ENCODE data around the gene EEFSEC. TPM values are rescaled to one million over a fixed set of nuclear protein-coding genes. Genes with fewer than 3 reads are reported as not detected.

EEFSEC gene
- total and polyA plus RNA-seq, 2 of the 4 experiments (the other 2 are of a cell fraction) = 4.5 to 9.3 TPM

DNA sequence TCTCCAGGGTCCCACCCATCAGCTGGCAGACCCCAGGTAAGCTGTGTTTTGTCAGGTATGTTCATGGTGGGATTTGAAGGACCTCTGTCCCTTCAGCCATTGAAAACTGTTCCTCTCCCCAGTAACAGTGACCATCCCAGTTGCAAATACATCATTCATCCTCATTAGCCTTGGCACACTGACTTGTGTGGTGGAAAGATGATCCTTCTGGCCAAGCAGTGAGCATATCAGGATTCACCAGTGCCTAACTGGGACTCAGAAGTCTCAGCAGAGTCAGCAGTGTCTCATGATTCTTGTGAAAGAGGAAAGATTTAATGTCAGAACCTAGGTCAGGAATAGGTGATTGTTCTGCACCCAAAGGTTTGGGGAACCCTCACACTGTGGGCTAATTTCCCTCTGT, 223.2 kb downstream of the EEFSEC start:
- H3K9me1 ChIP-seq (ENCODE audit: insufficient read depth, low read length) = peaks cover 20% of the 10 kb centered on the region
- no peak overlapping the region for H4K91ac ChIP-seq (ENCODE audit: insufficient read depth, low read depth, low read length)
- H2BK15ac ChIP-seq (ENCODE audit: low read depth, low read length) = no peak overlapping the region
- H4K20me1 ChIP-seq (ENCODE audit: insufficient read depth, low read length) = peaks cover 20% of the 10 kb centered on the region
- no peak overlapping the region for H2AK5ac ChIP-seq (ENCODE audit: low read depth, low read length)
- no peak overlapping the region for H4K8ac ChIP-seq (ENCODE audit: low read depth in 2 of 2, low read length in 2 of 2)
- H3K36me3 ChIP-seq (ENCODE audit: control insufficient read depth, insufficient read depth, low read length) = no peaks in the 10 kb centered on the region
- H3K4me3 ChIP-seq (ENCODE audit: insufficient read depth, low read depth, low read length) = no peak overlapping the region
- no peak overlapping the region for H2BK120ac ChIP-seq (ENCODE audit: low read depth, low read length)
- no peak overlapping the region for H2BK5ac ChIP-seq (ENCODE audit: low read depth, low read length, poor library complexity, severe bottlenecking)
- TF ChIP-seq MAZ (IDR thresholded peaks at IDR 0.05; ENCODE audit: borderline replicate concordance, low read depth, low read length) (no peak), MXI1 (IDR thresholded peaks at IDR 0.05; ENCODE audit: borderline replicate concordance, low read depth, low read length) (no peak), BHLHE40 (IDR thresholded peaks at IDR 0.05; ENCODE audit: low read depth, low read length) (no peak), RAD21 (IDR thresholded peaks at IDR 0.05; ENCODE audit: low read length) (no peak), FOS (IDR thresholded peaks at IDR 0.05; ENCODE audit: low read depth, low read length) (no peak), CEBPB (IDR thresholded peaks at IDR 0.05; ENCODE audit: low read depth, low read length) (no peak), CHD1 (IDR thresholded peaks at IDR 0.05; ENCODE audit: low read depth, low read length) (no peak), NFE2L2 (IDR thresholded peaks at IDR 0.05; ENCODE audit: low read depth, low read length) (no peak), POLR2A (IDR thresholded peaks at IDR 0.05; ENCODE audit: low read depth, low read length) (no peak), RFX5 (IDR thresholded peaks at IDR 0.05; ENCODE audit: low read depth, low read length) (no peak), RCOR1 (IDR thresholded peaks at IDR 0.05; ENCODE audit: insufficient replicate concordance, low read length) (no peak), SMC3 (IDR thresholded peaks at IDR 0.05; ENCODE audit: low read depth, low read length) (no peak)
- TF ChIP-seq, protein P1, sequence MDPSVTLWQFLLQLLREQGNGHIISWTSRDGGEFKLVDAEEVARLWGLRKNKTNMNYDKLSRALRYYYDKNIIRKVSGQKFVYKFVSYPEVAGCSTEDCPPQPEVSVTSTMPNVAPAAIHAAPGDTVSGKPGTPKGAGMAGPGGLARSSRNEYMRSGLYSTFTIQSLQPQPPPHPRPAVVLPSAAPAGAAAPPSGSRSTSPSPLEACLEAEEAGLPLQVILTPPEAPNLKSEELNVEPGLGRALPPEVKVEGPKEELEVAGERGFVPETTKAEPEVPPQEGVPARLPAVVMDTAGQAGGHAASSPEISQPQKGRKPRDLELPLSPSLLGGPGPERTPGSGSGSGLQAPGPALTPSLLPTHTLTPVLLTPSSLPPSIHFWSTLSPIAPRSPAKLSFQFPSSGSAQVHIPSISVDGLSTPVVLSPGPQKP (IDR thresholded peaks at IDR 0.05; ENCODE audit: borderline replicate concordance, low read depth, low read length) = no peak
- TF ChIP-seq, protein P2, sequence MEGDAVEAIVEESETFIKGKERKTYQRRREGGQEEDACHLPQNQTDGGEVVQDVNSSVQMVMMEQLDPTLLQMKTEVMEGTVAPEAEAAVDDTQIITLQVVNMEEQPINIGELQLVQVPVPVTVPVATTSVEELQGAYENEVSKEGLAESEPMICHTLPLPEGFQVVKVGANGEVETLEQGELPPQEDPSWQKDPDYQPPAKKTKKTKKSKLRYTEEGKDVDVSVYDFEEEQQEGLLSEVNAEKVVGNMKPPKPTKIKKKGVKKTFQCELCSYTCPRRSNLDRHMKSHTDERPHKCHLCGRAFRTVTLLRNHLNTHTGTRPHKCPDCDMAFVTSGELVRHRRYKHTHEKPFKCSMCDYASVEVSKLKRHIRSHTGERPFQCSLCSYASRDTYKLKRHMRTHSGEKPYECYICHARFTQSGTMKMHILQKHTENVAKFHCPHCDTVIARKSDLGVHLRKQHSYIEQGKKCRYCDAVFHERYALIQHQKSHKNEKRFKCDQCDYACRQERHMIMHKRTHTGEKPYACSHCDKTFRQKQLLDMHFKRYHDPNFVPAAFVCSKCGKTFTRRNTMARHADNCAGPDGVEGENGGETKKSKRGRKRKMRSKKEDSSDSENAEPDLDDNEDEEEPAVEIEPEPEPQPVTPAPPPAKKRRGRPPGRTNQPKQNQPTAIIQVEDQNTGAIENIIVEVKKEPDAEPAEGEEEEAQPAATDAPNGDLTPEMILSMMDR (conservative IDR thresholded peaks at IDR 0.05; ENCODE audit: low read depth, low read length) = no peak
- TF ChIP-seq, protein P3, sequence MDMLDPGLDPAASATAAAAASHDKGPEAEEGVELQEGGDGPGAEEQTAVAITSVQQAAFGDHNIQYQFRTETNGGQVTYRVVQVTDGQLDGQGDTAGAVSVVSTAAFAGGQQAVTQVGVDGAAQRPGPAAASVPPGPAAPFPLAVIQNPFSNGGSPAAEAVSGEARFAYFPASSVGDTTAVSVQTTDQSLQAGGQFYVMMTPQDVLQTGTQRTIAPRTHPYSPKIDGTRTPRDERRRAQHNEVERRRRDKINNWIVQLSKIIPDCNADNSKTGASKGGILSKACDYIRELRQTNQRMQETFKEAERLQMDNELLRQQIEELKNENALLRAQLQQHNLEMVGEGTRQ (IDR thresholded peaks at IDR 0.05; ENCODE audit: low read depth, low read length) = no peak
- ChIA-PET CTCF (no interaction called here), POLR2A (ENCODE audit: unreplicated experiment) (no interaction called here)
- no peak overlapping the region for H2AK9ac ChIP-seq (replicated peaks; ENCODE audit: low read depth, low read length, poor library complexity)
- H3K27ac ChIP-seq (ENCODE audit: insufficient read depth, low read length) = no peak overlapping the region
- H4K5ac ChIP-seq (ENCODE audit: low read depth, low read length) = no peak overlapping the region
- no peak overlapping the region for H2AFZ ChIP-seq (replicated peaks; ENCODE audit: low read length, poor library complexity)
- no peaks in the 10 kb centered on the region for H3K79me1 ChIP-seq (ENCODE audit: low read depth in 1 of 2, low read length in 2 of 2)
- H3K4me1 ChIP-seq (ENCODE audit: control insufficient read depth, insufficient read depth, low read length) = peaks cover 14% of the 10 kb centered on the region
- no peak overlapping the region for H3K23ac ChIP-seq (ENCODE audit: low read depth, low read length)
- no peak overlapping the region for H3K4ac ChIP-seq (ENCODE audit: low read depth, low read length)
- dilution Hi-C loops (cut with HindIII; ENCODE audit: low sequenced_read_pairs, unreplicated experiment) = no loop called here
- H3K18ac ChIP-seq (ENCODE audit: low read depth, low read length) = no peak overlapping the region
- no peak overlapping the region for H3K56ac ChIP-seq (ENCODE audit: extremely low read depth, insufficient read depth, low read length)
- DNase-seq = peak; percentile 11
- H3K14ac ChIP-seq (replicated peaks; ENCODE audit: low read depth, low read length) = peak overlapping the region; percentile 15; the same call in 1 of the 2 replicates
- H3K4me2 ChIP-seq (ENCODE audit: low read depth, low read length) = no peak overlapping the region
- no TSS peak for BruUV-seq (replicated peaks)
- in situ Hi-C loops (cut with MboI; ENCODE audit: low sequenced_read_pairs) = no loop called here
- H3K9me3 ChIP-seq (ENCODE audit: control insufficient read depth, insufficient read depth, low read length) = no peaks in the 10 kb centered on the region
- H3K9ac ChIP-seq (ENCODE audit: low read depth, low read length) = no peak overlapping the region
- H3K27me3 ChIP-seq (ENCODE audit: control insufficient read depth, insufficient read depth, low read length) = no peaks in the 10 kb centered on the region
- no peak for ATAC-seq (ENCODE audit: low read depth)
- intact Hi-C loops (cut with micrococcal nuclease) = no loop called here
- H2BK20ac ChIP-seq (ENCODE audit: low read depth, low read length) = no peak overlapping the region
